GM19035 (cell line): ENCODE results near the gene TSEN54.

ENCODE experiments used
- ATAC-seq: cut with Tn5 transposase; IDR thresholded peaks from one replicate; pipeline ENCODE4 v1.9.1; 2021; ENCODE audit not compliant: unreplicated experiment

Gene TSEN54

GRCh38 chr17:75503976-75504346, 12.4 kb upstream of the TSEN54 start:
- ATAC-seq: no peak

- ATAC-seq: no peak
These were observed 11.8 kb upstream of the TSEN54 start for GRCh38 chr17:75504347-75505151.

- no peak for ATAC-seq
These were observed 11.2 kb upstream of the TSEN54 start for GRCh38 chr17:75505152-75505409.

- ATAC-seq: no peak
These were observed 10.7 kb upstream of the TSEN54 start for GRCh38 chr17:75505640-75506039.

GRCh38 chr17:75506134-75506533, 10.2 kb upstream of the TSEN54 start:
- ATAC-seq: no peak

GRCh38 chr17:75506888-75507287, 9.4 kb upstream of the TSEN54 start:
- ATAC-seq: no peak

- ATAC-seq: no peak
These were observed 8.3 kb upstream of the TSEN54 start for GRCh38 chr17:75507733-75508719.

- ATAC-seq: no peak
These were observed 7.4 kb upstream of the TSEN54 start for GRCh38 chr17:75508931-75509361.

GRCh38 chr17:75509528-75510258, 6.6 kb upstream of the TSEN54 start:
- no peak for ATAC-seq

- ATAC-seq: no peak
These were observed 5.1 kb upstream of the TSEN54 start for GRCh38 chr17:75511270-75511609.

- ATAC-seq: no peak
These were observed 4.4 kb upstream of the TSEN54 start for GRCh38 chr17:75511610-75512575.

- ATAC-seq: no peak
These were observed 3.2 kb upstream of the TSEN54 start for GRCh38 chr17:75512926-75513640.

- no peak for ATAC-seq
These were observed 2.7 kb upstream of the TSEN54 start for GRCh38 chr17:75513641-75514000.

GRCh38 chr17:75514299-75514918, 1.9 kb upstream of the TSEN54 start:
- no peak for ATAC-seq

GRCh38 chr17:75514919-75515495, 1.3 kb upstream of the TSEN54 start:
- no peak for ATAC-seq

- ATAC-seq: peak; percentile 50
These were observed 653 bp upstream of the TSEN54 start, which contains the start of gene CASKIN2 for GRCh38 chr17:75515496-75516254. CASKIN2 (minus strand) TSS chr17:75515537; CDS start chr17:75513804, 1,733 bp downstream.

GRCh38 chr17:75516619-75517296, 430 bp downstream of the TSEN54 start:
- peak; percentile 18 for ATAC-seq
